GM12878 (cell line): ENCODE measurements around the gene CAMK2D. TPM values are rescaled to one million over a fixed set of nuclear protein-coding genes. Genes with fewer than 3 reads are reported as not detected.

Experiments
- ATAC-seq: fragments of 200-7000 bp; cut with Tn5 transposase; 3 replicates; pipeline ENCODE4 v1.9.1; 2020; ENCODE audit warnings: mild to moderate bottlenecking, moderate library complexity
- BruUV-seq: library from RNA; stranded (reverse); fragments of 400-500 nt; replicated peaks from 2 replicates; lab custom pipeline; 2021; lab: Mats Ljungman, UMichigan
- CTCF ChIA-PET: fragments of 300-600 bp; sonication (Branson Sonifier 250); formaldehyde crosslinking; extraction: SDS; loops from one replicate; lab custom pipeline; 2021; ENCODE audit warnings: inconsistent platforms; lab: Yijun Ruan, JAX
- POLR2A ChIA-PET: fragments of 350-600 bp; formaldehyde crosslinking; extraction: SDS; loops from one replicate; lab custom pipeline; 2021; ENCODE audit warnings: inconsistent platforms; lab: Charles Lee
- RAD21 ChIA-PET: fragments of 300-600 bp; sonication (Branson Sonifier 250); formaldehyde crosslinking; loops from one replicate; lab custom pipeline; 2023; ENCODE audit warnings: antibody characterized with exemption; ENCODE audit not compliant: unreplicated experiment; lab: Charles Lee
- SMC1A ChIA-PET: fragments of 300-600 bp; sonication (Branson Sonifier 250); formaldehyde crosslinking; loops from one replicate; lab custom pipeline; 2023; ENCODE audit not compliant: unreplicated experiment, uncharacterized antibody; lab: Charles Lee
- DNase-seq: peaks from one replicate; pipeline ENCODE4 v3.0.0-alpha.2; 2011; ENCODE audit warnings: low read depth, low spot score
- FAIRE-seq: peaks from 3 replicates; lab custom pipeline; 2011; peaks lifted over from hg19 to GRCh38; lab: Jason Lieb, UNC
- H2AFZ ChIP-seq: 2 replicates; pipeline ENCODE4 v1.6.0; 2011; ENCODE audit warnings: low read depth, low read length, control low read depth; ENCODE audit not compliant: control insufficient read depth
- H3K27ac ChIP-seq: 2 replicates; pipeline ENCODE4 v1.5.1; 2011; ENCODE audit warnings: control low read depth; ENCODE audit not compliant: control insufficient read depth, insufficient read depth
- H3K27me3 ChIP-seq, 2 experiments: replicated peaks in 1 of 2; 2 replicates each; pipeline versions ENCODE4 v1.6.0 to v1.6.1; 2011; ENCODE audit warnings: low read length in 1 of 2; ENCODE audit not compliant: control insufficient read depth in 2 of 2, insufficient read depth in 2 of 2
- H3K36me3 ChIP-seq, 2 experiments: 2 replicates each; pipeline ENCODE4 v1.5.1; 2011; ENCODE audit warnings: low read length in 1 of 2; ENCODE audit not compliant: control insufficient read depth in 2 of 2, insufficient read depth in 2 of 2
- H3K4me1 ChIP-seq: 2 replicates; pipeline ENCODE4 v1.6.1; 2011; ENCODE audit warnings: mild to moderate bottlenecking, low read length, moderate library complexity, mixed read lengths; ENCODE audit not compliant: control insufficient read depth, insufficient read depth
- H3K4me2 ChIP-seq: 2 replicates; pipeline ENCODE4 v1.6.0; 2011; ENCODE audit warnings: control low read depth; ENCODE audit not compliant: control insufficient read depth, insufficient read depth
- H3K4me3 ChIP-seq: fragments of 200-600 bp; sonication (generic); 2 replicates; pipeline ENCODE4 v1.5.1; 2016
- H3K79me2 ChIP-seq: 2 replicates; pipeline ENCODE4 v1.6.0; 2011; ENCODE audit warnings: low read length; ENCODE audit not compliant: control insufficient read depth, insufficient read depth
- H3K9ac ChIP-seq: 2 replicates; pipeline ENCODE4 v1.8.0; 2011; ENCODE audit warnings: low read length, control low read depth, mixed read lengths; ENCODE audit not compliant: control insufficient read depth, insufficient read depth
- H3K9me3 ChIP-seq: replicated peaks from 3 replicates; pipeline ENCODE4 v1.5.1; 2011; ENCODE audit warnings: mild to moderate bottlenecking, low read length; ENCODE audit not compliant: control insufficient read depth, insufficient read depth
- H4K20me1 ChIP-seq: 2 replicates; pipeline ENCODE4 v1.6.0; 2011; ENCODE audit not compliant: control insufficient read depth, insufficient read depth
- CEBPB ChIP-seq, 2 experiments: fragments of 150-350 bp in 1 of 2; IDR thresholded peaks; 2 replicates each; pipeline ENCODE4 v1.6.1; 2012 to 2014; ENCODE audit warnings: low read depth in 2 of 2, low read length in 2 of 2, borderline replicate concordance in 1 of 2, inconsistent platforms in 1 of 2
- DPF2 ChIP-seq: fragments of 450-650 bp; IDR thresholded peaks from 2 replicates; pipeline ENCODE4 v1.6.1; 2017; ENCODE audit warnings: mild to moderate bottlenecking
- MEF2A ChIP-seq: IDR thresholded peaks from 2 replicates; pipeline ENCODE4 v1.6.1; 2011; ENCODE audit warnings: low read depth, mild to moderate bottlenecking, low read length, moderate library complexity; ENCODE audit not compliant: insufficient read depth
- MEF2B ChIP-seq: fragments of 450-650 bp; IDR thresholded peaks from 2 replicates; pipeline ENCODE4 v1.6.1; 2018; ENCODE audit warnings: mild to moderate bottlenecking, moderate library complexity; ENCODE audit not compliant: partially characterized antibody, poor library complexity, severe bottlenecking
- MXI1 ChIP-seq: fragments of 150-350 bp; IDR thresholded peaks from 2 replicates; pipeline ENCODE4 v1.6.1; 2011; ENCODE audit warnings: low read depth, mild to moderate bottlenecking, inconsistent platforms, low read length, improper control_type of control experiment
- POLR2AphosphoS5 ChIP-seq: IDR thresholded peaks from 2 replicates; pipeline ENCODE4 v1.6.1; 2011; ENCODE audit warnings: mild to moderate bottlenecking, low read length, inconsistent platforms
- RCOR1 ChIP-seq: conservative IDR thresholded peaks from 2 replicates; pipeline ENCODE4 v1.6.1; 2012; ENCODE audit warnings: low read depth, low read length, improper control_type of control experiment
- SREBF2 ChIP-seq: IDR thresholded peaks from 2 replicates; pipeline ENCODE4 v1.6.1; 2012; ENCODE audit warnings: mild to moderate bottlenecking, low read length
- TAF1 ChIP-seq: IDR thresholded peaks from 2 replicates; pipeline ENCODE4 v1.6.1; 2011; ENCODE audit warnings: mild to moderate bottlenecking, low read depth, low read length, borderline replicate concordance
- ZBTB40 ChIP-seq: fragments of 450-650 bp; IDR thresholded peaks from 2 replicates; pipeline ENCODE4 v1.6.1; 2016; ENCODE audit warnings: mild to moderate bottlenecking, moderate library complexity, borderline replicate concordance
- ZNF207 ChIP-seq: fragments of 450-650 bp; IDR thresholded peaks from 2 replicates; pipeline ENCODE4 v1.6.1; 2014; ENCODE audit warnings: antibody characterized with exemption, mild to moderate bottlenecking, borderline replicate concordance
- ZNF217 ChIP-seq: fragments of 450-650 bp; IDR thresholded peaks from 2 replicates; pipeline ENCODE4 v1.6.1; 2017; ENCODE audit warnings: antibody characterized with exemption, mild to moderate bottlenecking
- WGBS: methylation state at CpG from one replicate; pipeline ENCODE4 v1.1.6; 2016; ENCODE audit warnings: low lambda C conversion rate; ENCODE audit not compliant: insufficient replicate concordance, insufficient coverage; ENCODE audit errors: missing lambda C conversion rate; 5-methylcytosine and 5-hydroxymethylcytosine counted together
- in situ Hi-C: fragments of 300-500 bp; cut with MboI; formaldehyde crosslinking; loops from 9 replicates; pipeline ENCODE4 v1.14.3; 2018; ENCODE audit warnings: mixed read lengths
- intact Hi-C: fragments of 100-400 bp; cut with micrococcal nuclease; formaldehyde crosslinking; loops from one replicate; pipeline ENCODE4 v1.14.2; 2022; ENCODE audit not compliant: unreplicated experiment
- polyA plus RNA-seq, 11 experiments: library from polyadenylated mRNA; depleted of rRNA in 4 of 11; unstranded in 6 of 11; stranded (reverse) in 5 of 11; fragments of >200 nt; fragmentation: Nextera tagmentation in 4 of 11; fragmentation: Illumina TruSeq in 1 of 11; extraction: Ambion mirVana in 4 of 11; extraction: Trizol in 1 of 11; gene quantifications; 1 replicate in 1 of 11; 2 replicates in 10 of 11; pipeline versions ENCODE4 v1.2.1 to v1.2.3, GENCODE V29; 2011 to 2016; ENCODE audit warnings: inconsistent platforms in 2 of 11, missing spikeins in 2 of 11, low read depth in 1 of 11
- total RNA-seq, 4 experiments: library from RNA; depleted of rRNA in 3 of 4; stranded (reverse); fragments of >200 nt in 3 of 4; fragmentation: Illumina TruSeq in 1 of 4; extraction: Trizol in 1 of 4; gene quantifications; 2 replicates each; pipeline versions ENCODE4 v1.2.1 to v1.2.3, GENCODE V29; 2013 to 2021
- TF ChIP-seq, protein P1 (sequence below): IDR thresholded peaks from 2 replicates; pipeline ENCODE4 v1.6.1; 2012; ENCODE audit warnings: low read depth, low read length, improper control_type of control experiment
- TF ChIP-seq, protein P2 (sequence below): IDR thresholded peaks from 2 replicates; pipeline ENCODE4 v1.6.1; 2012; ENCODE audit warnings: mild to moderate bottlenecking, low read depth, low read length

CAMK2D gene
- total and polyA plus RNA-seq, 10 of the 15 experiments (the other 5 are each of a cell fraction or from before 2014, with no cell fraction given), result 6.9 to 88.5 (median 12.9) TPM

- Histone ChIP-seq H3K4me2 (no peak overlapping the region), H2AFZ (no peak overlapping the region), H3K27me3 (no peaks in the 10 kb centered on the region), H3K36me3 (peaks cover 2 to 15% of the 10 kb centered on the region in 2 experiments; a peak in 3 of 4 replicates), H3K9ac (no peak overlapping the region), H3K4me1 (no peaks in the 10 kb centered on the region), H3K27ac (no peak overlapping the region), H3K4me3 (no peak overlapping the region), H3K9me3 (peaks cover 2% of the 10 kb centered on the region; the same call in 1 of the 3 replicates), H4K20me1 (no peaks in the 10 kb centered on the region), H3K79me2 (peaks cover 33% of the 10 kb centered on the region)
- FAIRE-seq (no peak), DNase-seq (no peak), ATAC-seq (no peak)
- ChIA-PET SMC1A (interaction anchor here (0.7 to 2.8 kb wide), 6 partner anchors 9 to 185 kb away, joined by 3 to 18 read pairs (median 5); no protein-coding TSS in a partner anchor), POLR2A (interaction anchor here (1.2 kb wide), 1 partner anchor 17 kb away, joined by 3 read pairs; no protein-coding TSS in a partner anchor), CTCF (interaction anchor here (0.9 to 1.3 kb wide), 3 partner anchors 113 to 355 kb away, joined by 3 to 4 read pairs (median 3); no protein-coding TSS in a partner anchor), RAD21 (interaction anchor here (1.2 to 1.5 kb wide), 3 partner anchors 9 to 182 kb away, joined by 4 to 5 read pairs (median 4); no protein-coding TSS in a partner anchor)
- 100% methylated on average over 1 of the region's 1 CpG for WGBS
- in situ Hi-C loops (no loop called here), intact Hi-C loops (no loop called here)
- BruUV-seq, result no TSS peak
- TF ChIP-seq ZNF217 (no peak), CEBPB (IDR thresholded peaks at IDR 0.05; ENCODE audit: borderline replicate concordance in 1 of 2, low read depth in 2 of 2, low read length in 2 of 2) (no peak), DPF2 (no peak), ZNF207 (no peak), TAF1 (no peak), SREBF2 (no peak), MXI1 (no peak), POLR2AphosphoS5 (no peak), MEF2B (no peak), MEF2A (no peak), RCOR1 (no peak), ZBTB40 (no peak)
- TF ChIP-seq, protein P1, sequence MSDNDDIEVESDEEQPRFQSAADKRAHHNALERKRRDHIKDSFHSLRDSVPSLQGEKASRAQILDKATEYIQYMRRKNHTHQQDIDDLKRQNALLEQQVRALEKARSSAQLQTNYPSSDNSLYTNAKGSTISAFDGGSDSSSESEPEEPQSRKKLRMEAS, result no peak
- TF ChIP-seq, protein P2, sequence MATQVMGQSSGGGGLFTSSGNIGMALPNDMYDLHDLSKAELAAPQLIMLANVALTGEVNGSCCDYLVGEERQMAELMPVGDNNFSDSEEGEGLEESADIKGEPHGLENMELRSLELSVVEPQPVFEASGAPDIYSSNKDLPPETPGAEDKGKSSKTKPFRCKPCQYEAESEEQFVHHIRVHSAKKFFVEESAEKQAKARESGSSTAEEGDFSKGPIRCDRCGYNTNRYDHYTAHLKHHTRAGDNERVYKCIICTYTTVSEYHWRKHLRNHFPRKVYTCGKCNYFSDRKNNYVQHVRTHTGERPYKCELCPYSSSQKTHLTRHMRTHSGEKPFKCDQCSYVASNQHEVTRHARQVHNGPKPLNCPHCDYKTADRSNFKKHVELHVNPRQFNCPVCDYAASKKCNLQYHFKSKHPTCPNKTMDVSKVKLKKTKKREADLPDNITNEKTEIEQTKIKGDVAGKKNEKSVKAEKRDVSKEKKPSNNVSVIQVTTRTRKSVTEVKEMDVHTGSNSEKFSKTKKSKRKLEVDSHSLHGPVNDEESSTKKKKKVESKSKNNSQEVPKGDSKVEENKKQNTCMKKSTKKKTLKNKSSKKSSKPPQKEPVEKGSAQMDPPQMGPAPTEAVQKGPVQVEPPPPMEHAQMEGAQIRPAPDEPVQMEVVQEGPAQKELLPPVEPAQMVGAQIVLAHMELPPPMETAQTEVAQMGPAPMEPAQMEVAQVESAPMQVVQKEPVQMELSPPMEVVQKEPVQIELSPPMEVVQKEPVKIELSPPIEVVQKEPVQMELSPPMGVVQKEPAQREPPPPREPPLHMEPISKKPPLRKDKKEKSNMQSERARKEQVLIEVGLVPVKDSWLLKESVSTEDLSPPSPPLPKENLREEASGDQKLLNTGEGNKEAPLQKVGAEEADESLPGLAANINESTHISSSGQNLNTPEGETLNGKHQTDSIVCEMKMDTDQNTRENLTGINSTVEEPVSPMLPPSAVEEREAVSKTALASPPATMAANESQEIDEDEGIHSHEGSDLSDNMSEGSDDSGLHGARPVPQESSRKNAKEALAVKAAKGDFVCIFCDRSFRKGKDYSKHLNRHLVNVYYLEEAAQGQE, result no peak
These were observed 12.4 kb downstream of the CAMK2D start for GRCh38 chr4:113749178-113749577.
